ENCODE data around the gene CDCP1.

DNA sequence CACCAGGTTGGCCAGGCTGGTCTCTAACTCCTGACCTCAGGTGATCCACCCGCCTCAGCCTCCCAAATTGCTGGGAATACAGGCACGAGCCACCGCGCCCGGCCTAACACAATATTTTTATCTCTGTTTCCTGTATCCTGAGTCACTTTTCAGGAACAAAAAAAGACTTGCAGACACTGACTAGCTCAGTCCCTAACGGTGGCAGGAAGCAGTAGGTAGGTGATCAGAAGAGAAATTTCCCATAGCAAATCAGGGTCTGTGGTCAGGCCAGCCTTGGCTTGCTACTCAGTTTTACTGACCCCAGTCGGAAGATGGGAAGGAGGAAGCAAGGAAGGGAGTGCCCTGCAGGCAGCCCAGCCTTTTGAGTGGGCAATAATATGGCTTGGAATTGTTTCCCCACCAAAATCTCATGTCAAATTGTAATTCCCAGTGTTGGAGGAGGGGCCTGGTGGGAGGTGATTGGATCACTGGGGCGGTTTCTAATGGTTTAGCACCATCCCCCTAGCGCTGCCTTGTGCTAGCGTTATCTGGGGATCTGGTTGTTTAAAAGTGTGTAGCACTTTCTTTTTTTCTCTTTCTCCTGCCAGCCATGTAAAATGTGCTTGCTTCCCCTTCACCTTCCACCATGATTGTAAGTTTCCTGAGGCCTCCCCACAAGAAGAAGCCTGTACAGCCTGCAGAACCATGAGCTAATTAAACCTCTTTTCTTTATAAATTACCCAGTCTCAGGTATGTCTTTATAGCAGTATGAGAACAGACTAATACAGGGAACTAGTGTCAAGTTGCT lies 19.5 kb upstream of the CDCP1 start:
- TF ChIP-seq, protein P1, sequence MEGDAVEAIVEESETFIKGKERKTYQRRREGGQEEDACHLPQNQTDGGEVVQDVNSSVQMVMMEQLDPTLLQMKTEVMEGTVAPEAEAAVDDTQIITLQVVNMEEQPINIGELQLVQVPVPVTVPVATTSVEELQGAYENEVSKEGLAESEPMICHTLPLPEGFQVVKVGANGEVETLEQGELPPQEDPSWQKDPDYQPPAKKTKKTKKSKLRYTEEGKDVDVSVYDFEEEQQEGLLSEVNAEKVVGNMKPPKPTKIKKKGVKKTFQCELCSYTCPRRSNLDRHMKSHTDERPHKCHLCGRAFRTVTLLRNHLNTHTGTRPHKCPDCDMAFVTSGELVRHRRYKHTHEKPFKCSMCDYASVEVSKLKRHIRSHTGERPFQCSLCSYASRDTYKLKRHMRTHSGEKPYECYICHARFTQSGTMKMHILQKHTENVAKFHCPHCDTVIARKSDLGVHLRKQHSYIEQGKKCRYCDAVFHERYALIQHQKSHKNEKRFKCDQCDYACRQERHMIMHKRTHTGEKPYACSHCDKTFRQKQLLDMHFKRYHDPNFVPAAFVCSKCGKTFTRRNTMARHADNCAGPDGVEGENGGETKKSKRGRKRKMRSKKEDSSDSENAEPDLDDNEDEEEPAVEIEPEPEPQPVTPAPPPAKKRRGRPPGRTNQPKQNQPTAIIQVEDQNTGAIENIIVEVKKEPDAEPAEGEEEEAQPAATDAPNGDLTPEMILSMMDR (IDR thresholded peaks at IDR 0.05), result no peak
- no peak for TF ChIP-seq POLR2A (IDR thresholded peaks at IDR 0.05)
